GM12878 (cell line): Measurements from ENCODE around the gene KIF17. TPM values are rescaled to one million over a fixed set of nuclear protein-coding genes. Genes with fewer than 3 reads are reported as not detected.

Experiments used
- ATAC-seq: fragments of 200-7000 bp; cut with Tn5 transposase; 3 replicates; pipeline ENCODE4 v1.9.1; 2020; ENCODE audit warnings: mild to moderate bottlenecking, moderate library complexity
- BruUV-seq: library from RNA; stranded (reverse); fragments of 400-500 nt; replicated peaks from 2 replicates; lab custom pipeline; 2021; lab: Mats Ljungman, UMichigan
- CTCF ChIA-PET: fragments of 300-600 bp; sonication (Branson Sonifier 250); formaldehyde crosslinking; extraction: SDS; loops from one replicate; lab custom pipeline; 2021; ENCODE audit warnings: inconsistent platforms; lab: Yijun Ruan, JAX
- POLR2A ChIA-PET: fragments of 350-600 bp; formaldehyde crosslinking; extraction: SDS; loops from one replicate; lab custom pipeline; 2021; ENCODE audit warnings: inconsistent platforms; lab: Charles Lee
- RAD21 ChIA-PET: fragments of 300-600 bp; sonication (Branson Sonifier 250); formaldehyde crosslinking; loops from one replicate; lab custom pipeline; 2023; ENCODE audit warnings: antibody characterized with exemption; ENCODE audit not compliant: unreplicated experiment; lab: Charles Lee
- SMC1A ChIA-PET: fragments of 300-600 bp; sonication (Branson Sonifier 250); formaldehyde crosslinking; loops from one replicate; lab custom pipeline; 2023; ENCODE audit not compliant: unreplicated experiment, uncharacterized antibody; lab: Charles Lee
- DNase-seq: peaks from one replicate; pipeline ENCODE4 v3.0.0-alpha.2; 2011; ENCODE audit warnings: low read depth, low spot score
- FAIRE-seq: peaks from 3 replicates; lab custom pipeline; 2011; peaks lifted over from hg19 to GRCh38; lab: Jason Lieb, UNC
- H2AFZ ChIP-seq: 2 replicates; pipeline ENCODE4 v1.6.0; 2011; ENCODE audit warnings: low read depth, low read length, control low read depth; ENCODE audit not compliant: control insufficient read depth
- H3K27ac ChIP-seq: 2 replicates; pipeline ENCODE4 v1.5.1; 2011; ENCODE audit warnings: control low read depth; ENCODE audit not compliant: control insufficient read depth, insufficient read depth
- H3K27me3 ChIP-seq, 2 experiments: replicated peaks in 1 of 2; 2 replicates each; pipeline versions ENCODE4 v1.6.0 to v1.6.1; 2011; ENCODE audit warnings: low read length in 1 of 2; ENCODE audit not compliant: control insufficient read depth in 2 of 2, insufficient read depth in 2 of 2
- H3K36me3 ChIP-seq, 2 experiments: 2 replicates each; pipeline ENCODE4 v1.5.1; 2011; ENCODE audit warnings: low read length in 1 of 2; ENCODE audit not compliant: control insufficient read depth in 2 of 2, insufficient read depth in 2 of 2
- H3K4me1 ChIP-seq: 2 replicates; pipeline ENCODE4 v1.6.1; 2011; ENCODE audit warnings: mild to moderate bottlenecking, low read length, moderate library complexity, mixed read lengths; ENCODE audit not compliant: control insufficient read depth, insufficient read depth
- H3K4me2 ChIP-seq: 2 replicates; pipeline ENCODE4 v1.6.0; 2011; ENCODE audit warnings: control low read depth; ENCODE audit not compliant: control insufficient read depth, insufficient read depth
- H3K4me3 ChIP-seq: fragments of 200-600 bp; sonication (generic); 2 replicates; pipeline ENCODE4 v1.5.1; 2016
- H3K79me2 ChIP-seq: 2 replicates; pipeline ENCODE4 v1.6.0; 2011; ENCODE audit warnings: low read length; ENCODE audit not compliant: control insufficient read depth, insufficient read depth
- H3K9ac ChIP-seq: 2 replicates; pipeline ENCODE4 v1.8.0; 2011; ENCODE audit warnings: low read length, control low read depth, mixed read lengths; ENCODE audit not compliant: control insufficient read depth, insufficient read depth
- H3K9me3 ChIP-seq: replicated peaks from 3 replicates; pipeline ENCODE4 v1.5.1; 2011; ENCODE audit warnings: mild to moderate bottlenecking, low read length; ENCODE audit not compliant: control insufficient read depth, insufficient read depth
- H4K20me1 ChIP-seq: 2 replicates; pipeline ENCODE4 v1.6.0; 2011; ENCODE audit not compliant: control insufficient read depth, insufficient read depth
- ATF3 ChIP-seq: IDR thresholded peaks from 2 replicates; pipeline ENCODE4 v1.6.1; 2011; ENCODE audit warnings: low read depth, mild to moderate bottlenecking, low read length, moderate library complexity, borderline replicate concordance; ENCODE audit errors: extremely low read depth
- ATF7 ChIP-seq: fragments of 450-650 bp; IDR thresholded peaks from 2 replicates; pipeline ENCODE4 v1.6.1; 2016; ENCODE audit warnings: low read depth, mild to moderate bottlenecking
- BRCA1 ChIP-seq: IDR thresholded peaks from 2 replicates; pipeline ENCODE4 v1.6.1; 2011; ENCODE audit warnings: low read depth, low read length, improper control_type of control experiment
- CHD2 ChIP-seq: IDR thresholded peaks from 2 replicates; pipeline ENCODE4 v1.6.1; 2011; ENCODE audit warnings: low read depth, low read length, improper control_type of control experiment, borderline replicate concordance
- EED ChIP-seq: sonication (generic); IDR thresholded peaks from 2 replicates; pipeline ENCODE4 v1.6.1; 2016; ENCODE audit warnings: antibody characterized with exemption, low read depth
- EP300 ChIP-seq, 2 experiments: fragments of 150-350 bp in 1 of 2; IDR thresholded peaks; 2 replicates each; pipeline ENCODE4 v1.6.1; 2011 to 2012; ENCODE audit warnings: low read depth in 2 of 2, low read length in 2 of 2, borderline replicate concordance in 1 of 2, improper control_type of control experiment in 1 of 2, inconsistent platforms in 1 of 2; ENCODE audit not compliant: control insufficient read depth in 1 of 2
- ESRRA ChIP-seq: IDR thresholded peaks from 2 replicates; pipeline ENCODE4 v1.6.1; 2012; ENCODE audit warnings: mild to moderate bottlenecking, low read length, improper control_type of control experiment
- NBN ChIP-seq: fragments of 450-650 bp; IDR thresholded peaks from 2 replicates; pipeline ENCODE4 v1.6.1; 2016
- NR2F1 ChIP-seq: fragments of 450-650 bp; conservative IDR thresholded peaks from 2 replicates; pipeline ENCODE4 v1.6.1; 2017; ENCODE audit warnings: mild to moderate bottlenecking
- RAD51 ChIP-seq: fragments of 450-650 bp; IDR thresholded peaks from 2 replicates; pipeline ENCODE4 v1.6.1; 2016; ENCODE audit warnings: moderate library complexity, mild to moderate bottlenecking, inconsistent platforms
- ZBTB11 ChIP-seq: fragments of 450-650 bp; formaldehyde crosslinking; IDR thresholded peaks from 2 replicates; pipeline ENCODE4 v1.5.0; 2022; ENCODE audit warnings: mild to moderate bottlenecking, missing genetic modification characterization
- WGBS: methylation state at CpG from one replicate; pipeline ENCODE4 v1.1.6; 2016; ENCODE audit warnings: low lambda C conversion rate; ENCODE audit not compliant: insufficient replicate concordance, insufficient coverage; ENCODE audit errors: missing lambda C conversion rate; 5-methylcytosine and 5-hydroxymethylcytosine counted together
- in situ Hi-C: fragments of 300-500 bp; cut with MboI; formaldehyde crosslinking; loops from 9 replicates; pipeline ENCODE4 v1.14.3; 2018; ENCODE audit warnings: mixed read lengths
- intact Hi-C: fragments of 100-400 bp; cut with micrococcal nuclease; formaldehyde crosslinking; loops from one replicate; pipeline ENCODE4 v1.14.2; 2022; ENCODE audit not compliant: unreplicated experiment
- polyA plus RNA-seq, 11 experiments: library from polyadenylated mRNA; depleted of rRNA in 4 of 11; unstranded in 6 of 11; stranded (reverse) in 5 of 11; fragments of >200 nt; fragmentation: Nextera tagmentation in 4 of 11; fragmentation: Illumina TruSeq in 1 of 11; extraction: Ambion mirVana in 4 of 11; extraction: Trizol in 1 of 11; gene quantifications; 1 replicate in 1 of 11; 2 replicates in 10 of 11; pipeline versions ENCODE4 v1.2.1 to v1.2.3, GENCODE V29; 2011 to 2016; ENCODE audit warnings: inconsistent platforms in 2 of 11, missing spikeins in 2 of 11, low read depth in 1 of 11
- total RNA-seq, 4 experiments: library from RNA; depleted of rRNA in 3 of 4; stranded (reverse); fragments of >200 nt in 3 of 4; fragmentation: Illumina TruSeq in 1 of 4; extraction: Trizol in 1 of 4; gene quantifications; 2 replicates each; pipeline versions ENCODE4 v1.2.1 to v1.2.3, GENCODE V29; 2013 to 2021
- TF ChIP-seq, protein P1 (sequence below): fragments of 450-650 bp; IDR thresholded peaks from 2 replicates; pipeline ENCODE4 v1.6.1; 2017; ENCODE audit warnings: mild to moderate bottlenecking, moderate library complexity

KIF17 gene
- total and polyA plus RNA-seq, 10 of the 15 experiments (the other 5 are each of a cell fraction or from before 2014, with no cell fraction given): 0.01 to 0.10 (median 0.03) TPM; not detected in 7

GRCh38 chr1:20699558-20699957 is 18.2 kb downstream of the KIF17 start:
- TF ChIP-seq NBN (no peak), ZBTB11 (CRISPR knock-in tag) (no peak), BRCA1 (no peak), NR2F1 (no peak), RAD51 (no peak), EP300 (IDR thresholded peaks at IDR 0.05; ENCODE audit: borderline replicate concordance in 1 of 2, control insufficient read depth in 1 of 2, low read depth in 2 of 2, low read length in 2 of 2) (no peak), ESRRA (no peak), EED (no peak), ATF3 (no peak), ATF7 (no peak), CHD2 (no peak)
- TF ChIP-seq, protein P1, sequence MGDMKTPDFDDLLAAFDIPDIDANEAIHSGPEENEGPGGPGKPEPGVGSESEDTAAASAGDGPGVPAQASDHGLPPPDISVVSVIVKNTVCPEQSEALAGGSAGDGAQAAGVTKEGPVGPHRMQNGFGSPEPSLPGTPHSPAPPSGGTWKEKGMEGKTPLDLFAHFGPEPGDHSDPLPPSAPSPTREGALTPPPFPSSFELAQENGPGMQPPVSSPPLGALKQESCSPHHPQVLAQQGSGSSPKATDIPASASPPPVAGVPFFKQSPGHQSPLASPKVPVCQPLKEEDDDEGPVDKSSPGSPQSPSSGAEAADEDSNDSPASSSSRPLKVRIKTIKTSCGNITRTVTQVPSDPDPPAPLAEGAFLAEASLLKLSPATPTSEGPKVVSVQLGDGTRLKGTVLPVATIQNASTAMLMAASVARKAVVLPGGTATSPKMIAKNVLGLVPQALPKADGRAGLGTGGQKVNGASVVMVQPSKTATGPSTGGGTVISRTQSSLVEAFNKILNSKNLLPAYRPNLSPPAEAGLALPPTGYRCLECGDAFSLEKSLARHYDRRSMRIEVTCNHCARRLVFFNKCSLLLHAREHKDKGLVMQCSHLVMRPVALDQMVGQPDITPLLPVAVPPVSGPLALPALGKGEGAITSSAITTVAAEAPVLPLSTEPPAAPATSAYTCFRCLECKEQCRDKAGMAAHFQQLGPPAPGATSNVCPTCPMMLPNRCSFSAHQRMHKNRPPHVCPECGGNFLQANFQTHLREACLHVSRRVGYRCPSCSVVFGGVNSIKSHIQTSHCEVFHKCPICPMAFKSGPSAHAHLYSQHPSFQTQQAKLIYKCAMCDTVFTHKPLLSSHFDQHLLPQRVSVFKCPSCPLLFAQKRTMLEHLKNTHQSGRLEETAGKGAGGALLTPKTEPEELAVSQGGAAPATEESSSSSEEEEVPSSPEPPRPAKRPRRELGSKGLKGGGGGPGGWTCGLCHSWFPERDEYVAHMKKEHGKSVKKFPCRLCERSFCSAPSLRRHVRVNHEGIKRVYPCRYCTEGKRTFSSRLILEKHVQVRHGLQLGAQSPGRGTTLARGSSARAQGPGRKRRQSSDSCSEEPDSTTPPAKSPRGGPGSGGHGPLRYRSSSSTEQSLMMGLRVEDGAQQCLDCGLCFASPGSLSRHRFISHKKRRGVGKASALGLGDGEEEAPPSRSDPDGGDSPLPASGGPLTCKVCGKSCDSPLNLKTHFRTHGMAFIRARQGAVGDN: no peak
- in situ Hi-C loops (loop anchor here (5.0 kb wide), 1 partner anchor 493 kb away; no protein-coding TSS in a partner anchor), intact Hi-C loops (loop anchor here (10.0 kb wide), 1 partner anchor 285 kb away; no protein-coding TSS in a partner anchor)
- Histone ChIP-seq H3K4me3 (no peak overlapping the region), H3K27ac (no peak overlapping the region), H3K4me2 (no peak overlapping the region), H3K79me2 (no peaks in the 10 kb centered on the region), H3K4me1 (peaks cover 6% of the 10 kb centered on the region), H3K9me3 (no peaks in the 10 kb centered on the region), H2AFZ (no peak overlapping the region), H3K27me3 (no peaks in the 10 kb centered on the region), H3K9ac (no peak overlapping the region), H3K36me3 (no peaks in the 10 kb centered on the region), H4K20me1 (no peaks in the 10 kb centered on the region)
- WGBS: 68% methylated on average over 9 of the region's 9 CpGs
- ChIA-PET POLR2A (no interaction called here), RAD21 (interaction anchor here (1.1 to 1.2 kb wide), 2 partner anchors 288 to 669 kb away, joined by 3 read pairs; no protein-coding TSS in a partner anchor), CTCF (interaction anchor here (0.6 to 3.3 kb wide), 4 partner anchors 20 to 791 kb away, joined by 3 to 14 read pairs (median 7); partner anchors contain the start of gene SH2D5), SMC1A (interaction anchor here (2.2 kb wide), 1 partner anchor 495 kb away, joined by 13 read pairs; no protein-coding TSS in a partner anchor)
- ATAC-seq (no peak), DNase-seq (no peak), FAIRE-seq (no peak)
- BruUV-seq: no TSS peak
